Panc1 (cell line): Measurements from ENCODE around the gene MYH10. TPM values are rescaled to one million over a fixed set of nuclear protein-coding genes. Genes with fewer than 3 reads are reported as not detected.

Experiments used
- ATAC-seq: fragments of 200-7000 bp; cut with Tn5 transposase; 2 replicates; pipeline ENCODE4 v1.9.1; 2020; ENCODE audit warnings: mild to moderate bottlenecking, moderate library complexity
- BruUV-seq: library from RNA; stranded (reverse); fragments of 400-500 nt; replicated peaks from 2 replicates; lab custom pipeline; 2021; lab: Mats Ljungman, UMichigan
- CTCF ChIA-PET: fragments of 300-600 bp; sonication (Branson Sonifier 250); formaldehyde crosslinking; loops from one replicate; lab custom pipeline; 2022; ENCODE audit warnings: antibody characterized with exemption; lab: Charles Lee
- POLR2A ChIA-PET: fragments of 300-600 bp; sonication (Branson Sonifier 250); formaldehyde crosslinking; loops from one replicate; lab custom pipeline; 2022; ENCODE audit warnings: antibody characterized with exemption; lab: Charles Lee
- DNase-seq: peaks from one replicate; pipeline ENCODE4 v3.0.0-alpha.2; 2010; ENCODE audit warnings: low read depth, low spot score
- H3K27ac ChIP-seq: 2 replicates; pipeline ENCODE4 v1.5.1; 2011; ENCODE audit warnings: mild to moderate bottlenecking, low read length, inconsistent platforms
- H3K27me3 ChIP-seq: fragments of 200-500 bp; sonication (Bioruptor generic); 2 replicates; pipeline ENCODE4 v1.6.0; 2014; ENCODE audit warnings: low read length, inconsistent platforms; ENCODE audit not compliant: control insufficient read depth, insufficient read depth
- H3K36me3 ChIP-seq: fragments of 200-500 bp; sonication (Bioruptor generic); 2 replicates; pipeline ENCODE4 v1.5.1; 2014; ENCODE audit warnings: inconsistent platforms, mild to moderate bottlenecking, low read length, moderate library complexity; ENCODE audit not compliant: control insufficient read depth, insufficient read depth
- H3K4me1 ChIP-seq: 2 replicates; pipeline ENCODE4 v1.5.1; 2011; ENCODE audit warnings: inconsistent platforms, mild to moderate bottlenecking, low read length, moderate library complexity; ENCODE audit not compliant: control insufficient read depth, insufficient read depth
- H3K4me3 ChIP-seq, 2 experiments: 2 replicates each; pipeline ENCODE4 v1.5.1; 2011 to 2012; ENCODE audit warnings: low read depth in 2 of 2, low read length in 2 of 2, mild to moderate bottlenecking in 2 of 2, inconsistent platforms in 1 of 2, moderate library complexity in 1 of 2
- H3K9me3 ChIP-seq: fragments of 200-500 bp; sonication (Bioruptor generic); 2 replicates; pipeline ENCODE4 v1.5.1; 2014; ENCODE audit warnings: low read depth, mild to moderate bottlenecking, inconsistent platforms, low read length, moderate library complexity; ENCODE audit not compliant: control insufficient read depth, insufficient read depth
- POLR2AphosphoS5 ChIP-seq: IDR thresholded peaks from 2 replicates; pipeline ENCODE4 v1.6.1; 2012; ENCODE audit warnings: mild to moderate bottlenecking, low read depth, low read length, moderate library complexity
- SIN3A ChIP-seq: IDR thresholded peaks from 2 replicates; pipeline ENCODE4 v1.6.1; 2012; ENCODE audit warnings: low read depth, mild to moderate bottlenecking, low read length, moderate library complexity, borderline replicate concordance; ENCODE audit not compliant: insufficient read depth
- TCF7L2 ChIP-seq: IDR thresholded peaks from 2 replicates; pipeline ENCODE4 v1.6.1; 2011; ENCODE audit warnings: mild to moderate bottlenecking, low read depth, low read length, inconsistent platforms
- in situ Hi-C: cut with HindIII; loops from 2 replicates; pipeline ENCODE4 v1.10.0; 2016; ENCODE audit warnings: low sequenced_read_pairs, low pct_unique_long_range_greater_than_20kb
- intact Hi-C: fragments of 100-400 bp; cut with micrococcal nuclease; formaldehyde crosslinking; loops from one replicate; pipeline ENCODE4 v1.10.0; 2022; ENCODE audit not compliant: unreplicated experiment
- total RNA-seq: library from RNA; stranded (reverse); gene quantifications from one replicate; pipeline ENCODE4 v1.2.1, GENCODE V29; 2021; ENCODE audit not compliant: unreplicated experiment
- TF ChIP-seq, protein P1 (sequence below): fragments of 450-650 bp; IDR thresholded peaks from 2 replicates; pipeline ENCODE4 v1.5.1; 2017; ENCODE audit warnings: mild to moderate bottlenecking
- TF ChIP-seq, protein P2 (sequence below), 2 experiments: IDR thresholded peaks; 2 replicates each; pipeline ENCODE4 v1.6.1; 2011 to 2012; ENCODE audit warnings: low read depth in 2 of 2, control low read depth in 1 of 2, low read length in 1 of 2, mild to moderate bottlenecking in 1 of 2, moderate library complexity in 1 of 2; ENCODE audit not compliant: insufficient read depth in 1 of 2

MYH10 gene
- total RNA-seq, 1 experiment from 2014 or later = 36.5 TPM

DNA sequence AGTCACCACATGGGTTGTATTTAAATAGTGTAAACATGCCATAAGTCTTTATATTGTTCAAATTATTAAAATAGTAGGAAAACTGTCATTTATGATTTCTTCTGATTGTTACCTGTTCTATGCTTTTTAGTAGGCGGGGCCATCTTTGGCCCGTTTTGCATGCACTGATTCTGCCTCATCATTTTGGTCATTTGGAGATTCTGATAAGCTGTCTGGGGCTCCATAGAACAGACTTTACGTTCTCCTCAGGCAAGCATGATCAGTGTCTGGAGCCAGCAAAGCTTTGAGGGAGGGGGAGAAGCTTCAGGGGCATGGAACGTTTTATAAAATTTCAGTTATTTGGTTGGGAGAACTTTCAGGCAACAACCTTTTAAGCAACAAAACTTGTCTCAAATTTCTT is 186.0 kb downstream of the MYH10 start:
- peaks cover 24% of the 10 kb centered on the region for H3K36me3 ChIP-seq
- CTCF ChIA-PET = no interaction called here
- no peak for ATAC-seq

DNA sequence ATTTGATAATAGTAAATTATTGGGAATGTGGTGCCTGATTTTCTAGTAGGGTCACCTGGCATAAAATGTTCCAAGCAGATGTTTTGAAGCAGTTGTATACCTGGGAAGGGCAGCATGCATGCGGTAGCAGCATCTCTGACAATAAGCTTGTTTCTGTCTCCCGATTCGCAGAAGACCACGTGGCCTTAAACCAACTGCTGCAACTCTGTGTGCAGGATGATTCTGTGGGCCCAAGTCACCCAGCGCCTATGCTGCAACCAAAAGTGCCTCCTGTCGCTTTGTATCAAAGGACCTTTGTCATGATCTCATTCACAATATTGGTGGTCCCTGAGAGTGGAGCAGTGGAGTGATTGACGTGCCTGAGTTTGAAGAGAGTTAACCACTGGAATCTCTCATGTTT is 186.8 kb downstream of the MYH10 start:
- ATAC-seq (no peak), DNase-seq (no peak)
- ChIA-PET POLR2A (no interaction called here), CTCF (no interaction called here)
- Histone ChIP-seq H3K27ac (no peak overlapping the region), H3K36me3 (peaks cover 22% of the 10 kb centered on the region), H3K4me1 (no peaks in the 10 kb centered on the region), H3K27me3 (no peaks in the 10 kb centered on the region), H3K9me3 (no peaks in the 10 kb centered on the region), H3K4me3 (no peak overlapping the region)
- intact Hi-C loops = no loop called here
- BruUV-seq = no TSS peak
- TF ChIP-seq POLR2AphosphoS5 (no peak), TCF7L2 (no peak)
- in situ Hi-C loops = no loop called here

More for the DNA sequence above, 186.0 kb downstream of the MYH10 start:
- TF ChIP-seq, protein P1, sequence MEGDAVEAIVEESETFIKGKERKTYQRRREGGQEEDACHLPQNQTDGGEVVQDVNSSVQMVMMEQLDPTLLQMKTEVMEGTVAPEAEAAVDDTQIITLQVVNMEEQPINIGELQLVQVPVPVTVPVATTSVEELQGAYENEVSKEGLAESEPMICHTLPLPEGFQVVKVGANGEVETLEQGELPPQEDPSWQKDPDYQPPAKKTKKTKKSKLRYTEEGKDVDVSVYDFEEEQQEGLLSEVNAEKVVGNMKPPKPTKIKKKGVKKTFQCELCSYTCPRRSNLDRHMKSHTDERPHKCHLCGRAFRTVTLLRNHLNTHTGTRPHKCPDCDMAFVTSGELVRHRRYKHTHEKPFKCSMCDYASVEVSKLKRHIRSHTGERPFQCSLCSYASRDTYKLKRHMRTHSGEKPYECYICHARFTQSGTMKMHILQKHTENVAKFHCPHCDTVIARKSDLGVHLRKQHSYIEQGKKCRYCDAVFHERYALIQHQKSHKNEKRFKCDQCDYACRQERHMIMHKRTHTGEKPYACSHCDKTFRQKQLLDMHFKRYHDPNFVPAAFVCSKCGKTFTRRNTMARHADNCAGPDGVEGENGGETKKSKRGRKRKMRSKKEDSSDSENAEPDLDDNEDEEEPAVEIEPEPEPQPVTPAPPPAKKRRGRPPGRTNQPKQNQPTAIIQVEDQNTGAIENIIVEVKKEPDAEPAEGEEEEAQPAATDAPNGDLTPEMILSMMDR = no peak
- TF ChIP-seq TCF7L2 = no peak
- no peak for TF ChIP-seq SIN3A
- TF ChIP-seq POLR2AphosphoS5 = no peak
- TF ChIP-seq, protein P2, sequence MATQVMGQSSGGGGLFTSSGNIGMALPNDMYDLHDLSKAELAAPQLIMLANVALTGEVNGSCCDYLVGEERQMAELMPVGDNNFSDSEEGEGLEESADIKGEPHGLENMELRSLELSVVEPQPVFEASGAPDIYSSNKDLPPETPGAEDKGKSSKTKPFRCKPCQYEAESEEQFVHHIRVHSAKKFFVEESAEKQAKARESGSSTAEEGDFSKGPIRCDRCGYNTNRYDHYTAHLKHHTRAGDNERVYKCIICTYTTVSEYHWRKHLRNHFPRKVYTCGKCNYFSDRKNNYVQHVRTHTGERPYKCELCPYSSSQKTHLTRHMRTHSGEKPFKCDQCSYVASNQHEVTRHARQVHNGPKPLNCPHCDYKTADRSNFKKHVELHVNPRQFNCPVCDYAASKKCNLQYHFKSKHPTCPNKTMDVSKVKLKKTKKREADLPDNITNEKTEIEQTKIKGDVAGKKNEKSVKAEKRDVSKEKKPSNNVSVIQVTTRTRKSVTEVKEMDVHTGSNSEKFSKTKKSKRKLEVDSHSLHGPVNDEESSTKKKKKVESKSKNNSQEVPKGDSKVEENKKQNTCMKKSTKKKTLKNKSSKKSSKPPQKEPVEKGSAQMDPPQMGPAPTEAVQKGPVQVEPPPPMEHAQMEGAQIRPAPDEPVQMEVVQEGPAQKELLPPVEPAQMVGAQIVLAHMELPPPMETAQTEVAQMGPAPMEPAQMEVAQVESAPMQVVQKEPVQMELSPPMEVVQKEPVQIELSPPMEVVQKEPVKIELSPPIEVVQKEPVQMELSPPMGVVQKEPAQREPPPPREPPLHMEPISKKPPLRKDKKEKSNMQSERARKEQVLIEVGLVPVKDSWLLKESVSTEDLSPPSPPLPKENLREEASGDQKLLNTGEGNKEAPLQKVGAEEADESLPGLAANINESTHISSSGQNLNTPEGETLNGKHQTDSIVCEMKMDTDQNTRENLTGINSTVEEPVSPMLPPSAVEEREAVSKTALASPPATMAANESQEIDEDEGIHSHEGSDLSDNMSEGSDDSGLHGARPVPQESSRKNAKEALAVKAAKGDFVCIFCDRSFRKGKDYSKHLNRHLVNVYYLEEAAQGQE (IDR thresholded peaks at IDR 0.05; ENCODE audit: insufficient read depth in 1 of 2, low read depth in 2 of 2, low read length in 1 of 2) = no peak
- intact Hi-C loops (no loop called here), in situ Hi-C loops (no loop called here)
- no TSS peak for BruUV-seq
- H3K4me1 ChIP-seq = no peaks in the 10 kb centered on the region
- POLR2A ChIA-PET = no interaction called here
- no peak overlapping the region for H3K4me3 ChIP-seq
- H3K27ac ChIP-seq = no peak overlapping the region
- DNase-seq = no peak
- no peaks in the 10 kb centered on the region for H3K27me3 ChIP-seq
- H3K9me3 ChIP-seq = no peaks in the 10 kb centered on the region

DNA sequence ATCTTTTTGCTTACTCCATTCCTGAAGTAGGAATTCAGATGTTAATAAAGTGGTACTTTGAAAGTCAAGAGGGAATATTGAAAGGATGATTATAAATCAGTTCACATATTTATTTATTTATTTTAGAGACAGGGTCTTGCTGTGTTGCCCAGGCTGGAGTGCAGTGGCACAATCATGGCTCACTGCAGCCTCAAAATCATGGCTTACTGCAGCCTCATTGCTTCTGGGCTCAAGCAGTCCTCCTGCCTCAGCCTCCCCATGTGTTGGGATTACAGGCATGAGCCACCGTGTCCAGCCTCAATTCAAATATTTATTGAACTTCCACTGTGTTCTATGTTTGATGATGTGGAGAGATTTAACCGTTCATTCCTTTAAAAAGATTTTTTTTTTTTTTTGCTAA is 188.2 kb downstream of the MYH10 start:
- TF ChIP-seq, protein P2 (IDR thresholded peaks at IDR 0.05; ENCODE audit: insufficient read depth in 1 of 2, low read depth in 2 of 2, low read length in 1 of 2) = no peak
- TF ChIP-seq, protein P1 = no peak
- TF ChIP-seq POLR2AphosphoS5 (no peak), SIN3A (no peak), TCF7L2 (no peak)
- BruUV-seq = no TSS peak
- Histone ChIP-seq H3K4me3 (no peak overlapping the region), H3K27ac (no peak overlapping the region), H3K36me3 (peaks cover 14% of the 10 kb centered on the region), H3K9me3 (no peaks in the 10 kb centered on the region), H3K27me3 (no peaks in the 10 kb centered on the region), H3K4me1 (no peaks in the 10 kb centered on the region)
- no peak for DNase-seq
- no peak for ATAC-seq
- ChIA-PET CTCF (no interaction called here), POLR2A (no interaction called here)
- intact Hi-C loops = no loop called here
- in situ Hi-C loops = no loop called here
